Fibroblast of the aortic adventitia (primary cell): ENCODE measurements around the gene C15orf40. TPM values are rescaled to one million over a fixed set of nuclear protein-coding genes. Genes with fewer than 3 reads are reported as not detected.
"Not testable (repeated sequence)": the region's sequence is repeated elsewhere in the genome, so short reads cannot be mapped to it uniquely, and the experiment has no call there.

Source experiments
- DNase-seq: peaks from one replicate; pipeline ENCODE4 v3.0.0-alpha.2; 2010; ENCODE audit warnings: low read depth
- H3K4me3 ChIP-seq: 2 replicates; pipeline ENCODE4 v1.5.1; 2011; ENCODE audit warnings: low read depth, mild to moderate bottlenecking, control low read depth, low read length, moderate library complexity
- CTCF ChIP-seq: IDR thresholded peaks from 2 replicates; pipeline ENCODE4 v1.5.1; 2011; ENCODE audit warnings: mild to moderate bottlenecking, low read length, control low read depth, inconsistent platforms; ENCODE audit not compliant: insufficient read depth
- total RNA-seq: library from RNA; depleted of rRNA; stranded (reverse); fragments of >200 nt; gene quantifications from 2 replicates; pipeline ENCODE4 v1.2.3, GENCODE V29; 2012; ENCODE audit warnings: low replicate concordance

Gene C15orf40
- total RNA-seq, 1 donor, result 15.8 TPM

GRCh38 chr15:82950295-82950694 is 61.1 kb downstream of the C15orf40 start:
- no peak for TF ChIP-seq CTCF
- no peak overlapping the region for H3K4me3 ChIP-seq
- no peak for DNase-seq

- DNase-seq, result no peak
- H3K4me3 ChIP-seq, result no peak overlapping the region
- no peak for TF ChIP-seq CTCF
Measured at GRCh38 chr15:82946155-82946701, 65.2 kb downstream of the C15orf40 start.

- H3K4me3 ChIP-seq, result no peak overlapping the region
- DNase-seq, result no peak
- no peak for TF ChIP-seq CTCF
Measured at GRCh38 chr15:82945326-82945725, 66.1 kb downstream of the C15orf40 start.

- no peak for TF ChIP-seq CTCF
- no peak for DNase-seq
- no peak overlapping the region for H3K4me3 ChIP-seq
Measured at GRCh38 chr15:82944821-82945220, 66.6 kb downstream of the C15orf40 start.

GRCh38 chr15:82944056-82944455 is 67.4 kb downstream of the C15orf40 start:
- no peak overlapping the region for H3K4me3 ChIP-seq
- no peak for TF ChIP-seq CTCF
- DNase-seq, result no peak

GRCh38 chr15:82943176-82943575 is 68.3 kb downstream of the C15orf40 start:
- no peak overlapping the region for H3K4me3 ChIP-seq
- DNase-seq, result no peak
- no peak for TF ChIP-seq CTCF

GRCh38 chr15:82942691-82943090 is 68.7 kb downstream of the C15orf40 start:
- no peak overlapping the region for H3K4me3 ChIP-seq
- TF ChIP-seq CTCF, result no peak
- no peak for DNase-seq

- H3K4me3 ChIP-seq, DNase-seq: not testable (repeated sequence)
Measured at GRCh38 chr15:82939678-82940077, 71.8 kb downstream of the C15orf40 start.
